GM12875 (cell line): ENCODE measurements around the gene HAND1.

ENCODE experiments used
- H3K4me3 ChIP-seq: one replicate; pipeline ENCODE4 v1.5.1; 2011; ENCODE audit warnings: low read depth, low read length, control low read depth
- TF ChIP-seq, protein P1 (sequence below): IDR thresholded peaks from 2 replicates; pipeline ENCODE4 v1.5.1; 2011; ENCODE audit warnings: low read depth, mild to moderate bottlenecking, control low read depth, inconsistent platforms, low read length, moderate library complexity, borderline replicate concordance; ENCODE audit not compliant: insufficient read depth

Gene HAND1

GRCh38 chr5:154514331-154514730 lies 36.3 kb upstream of the HAND1 start:
- TF ChIP-seq, protein P1, sequence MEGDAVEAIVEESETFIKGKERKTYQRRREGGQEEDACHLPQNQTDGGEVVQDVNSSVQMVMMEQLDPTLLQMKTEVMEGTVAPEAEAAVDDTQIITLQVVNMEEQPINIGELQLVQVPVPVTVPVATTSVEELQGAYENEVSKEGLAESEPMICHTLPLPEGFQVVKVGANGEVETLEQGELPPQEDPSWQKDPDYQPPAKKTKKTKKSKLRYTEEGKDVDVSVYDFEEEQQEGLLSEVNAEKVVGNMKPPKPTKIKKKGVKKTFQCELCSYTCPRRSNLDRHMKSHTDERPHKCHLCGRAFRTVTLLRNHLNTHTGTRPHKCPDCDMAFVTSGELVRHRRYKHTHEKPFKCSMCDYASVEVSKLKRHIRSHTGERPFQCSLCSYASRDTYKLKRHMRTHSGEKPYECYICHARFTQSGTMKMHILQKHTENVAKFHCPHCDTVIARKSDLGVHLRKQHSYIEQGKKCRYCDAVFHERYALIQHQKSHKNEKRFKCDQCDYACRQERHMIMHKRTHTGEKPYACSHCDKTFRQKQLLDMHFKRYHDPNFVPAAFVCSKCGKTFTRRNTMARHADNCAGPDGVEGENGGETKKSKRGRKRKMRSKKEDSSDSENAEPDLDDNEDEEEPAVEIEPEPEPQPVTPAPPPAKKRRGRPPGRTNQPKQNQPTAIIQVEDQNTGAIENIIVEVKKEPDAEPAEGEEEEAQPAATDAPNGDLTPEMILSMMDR: no peak
- no peak overlapping the region for H3K4me3 ChIP-seq

GRCh38 chr5:154513669-154514084 lies 35.6 kb upstream of the HAND1 start:
- TF ChIP-seq, protein P1: no peak
- no peak overlapping the region for H3K4me3 ChIP-seq

DNA sequence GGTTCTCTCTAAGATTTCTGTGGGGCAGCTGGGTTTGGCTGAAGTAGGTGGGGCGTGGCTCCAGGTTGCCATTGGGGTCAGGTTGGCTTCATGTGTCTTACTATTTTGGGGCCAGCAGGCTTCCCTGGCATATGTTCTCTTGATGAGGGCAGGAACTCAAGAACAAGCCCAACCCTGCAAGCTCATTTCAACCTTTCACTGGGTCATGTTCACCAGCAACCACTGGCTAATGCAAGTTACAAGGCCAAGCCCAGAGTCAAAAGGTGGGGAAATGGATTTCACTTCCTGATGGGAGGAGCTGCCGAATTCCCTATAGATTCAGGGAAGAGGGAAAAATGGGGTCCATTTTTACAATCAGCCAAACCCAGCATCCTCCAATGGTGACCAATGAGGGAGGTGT lies 34.0 kb upstream of the HAND1 start:
- TF ChIP-seq, protein P1: no peak
- no peak overlapping the region for H3K4me3 ChIP-seq

- no peak overlapping the region for H3K4me3 ChIP-seq
- TF ChIP-seq, protein P1: no peak
These were observed 31.9 kb upstream of the HAND1 start for GRCh38 chr5:154509784-154510555.

- TF ChIP-seq, protein P1: no peak
- H3K4me3 ChIP-seq: no peak overlapping the region
These were observed 30.1 kb upstream of the HAND1 start for GRCh38 chr5:154508114-154508513.

DNA sequence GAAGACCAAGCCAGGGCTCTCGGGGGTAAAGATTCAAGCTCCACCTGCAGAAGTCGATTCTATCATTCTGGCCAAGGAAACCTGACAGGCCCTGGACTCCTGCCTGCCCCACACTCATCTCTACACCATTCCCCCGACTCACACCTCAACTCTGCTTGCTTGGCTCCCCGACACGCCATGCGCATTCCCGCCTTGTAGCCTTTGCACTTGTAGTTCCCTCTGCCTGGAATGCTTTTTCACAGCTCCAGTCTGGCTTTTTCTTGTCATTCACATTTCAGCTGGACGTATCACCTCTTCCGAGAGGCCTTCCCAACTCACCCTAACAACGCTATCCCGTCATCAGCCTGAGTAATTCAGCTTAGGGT lies 28.7 kb upstream of the HAND1 start:
- no peak overlapping the region for H3K4me3 ChIP-seq

DNA sequence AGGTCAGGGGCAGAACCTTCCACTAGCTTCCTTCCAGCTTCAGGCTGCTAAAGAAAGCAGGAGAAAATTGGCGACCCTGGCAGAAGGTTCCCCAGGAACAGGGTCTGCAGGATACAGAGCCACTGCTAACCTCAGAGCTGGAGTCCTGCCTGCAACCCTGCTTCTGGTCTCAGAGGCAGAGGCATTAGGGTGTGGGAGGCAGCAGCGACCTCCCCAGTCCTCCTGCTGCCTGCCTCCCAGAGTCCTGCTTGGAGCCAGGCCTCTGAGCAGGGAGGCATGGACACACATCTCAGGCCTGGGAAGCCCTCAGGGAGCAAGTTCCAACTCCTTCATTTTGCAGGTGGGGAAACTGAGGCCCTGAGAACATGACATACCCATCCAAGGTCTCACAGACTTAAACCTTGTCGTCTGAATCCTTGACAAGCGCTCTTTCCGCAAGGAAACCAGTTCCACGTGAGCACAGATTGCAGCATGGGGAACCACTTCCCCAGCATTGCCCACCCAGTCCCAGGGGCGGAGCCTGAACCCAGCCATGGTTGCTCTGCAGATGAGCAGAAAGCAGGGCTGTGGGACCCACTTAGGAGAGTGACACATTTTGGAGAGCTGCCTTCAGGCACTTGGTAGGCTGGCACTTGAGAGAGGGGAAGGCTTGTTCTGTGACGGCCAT lies 28.2 kb upstream of the HAND1 start:
- no peak overlapping the region for H3K4me3 ChIP-seq
- TF ChIP-seq, protein P1: no peak

More for the DNA sequence above, 28.7 kb upstream of the HAND1 start:
- TF ChIP-seq, protein P1: no peak
